Fibroblast of skin of abdomen (primary cell): ENCODE results near the gene DNAH3.

ENCODE experiments used
- DNase-seq: peaks from one replicate; pipeline ENCODE4 v3.0.0-alpha.2; 2013

DNAH3 gene

DNA sequence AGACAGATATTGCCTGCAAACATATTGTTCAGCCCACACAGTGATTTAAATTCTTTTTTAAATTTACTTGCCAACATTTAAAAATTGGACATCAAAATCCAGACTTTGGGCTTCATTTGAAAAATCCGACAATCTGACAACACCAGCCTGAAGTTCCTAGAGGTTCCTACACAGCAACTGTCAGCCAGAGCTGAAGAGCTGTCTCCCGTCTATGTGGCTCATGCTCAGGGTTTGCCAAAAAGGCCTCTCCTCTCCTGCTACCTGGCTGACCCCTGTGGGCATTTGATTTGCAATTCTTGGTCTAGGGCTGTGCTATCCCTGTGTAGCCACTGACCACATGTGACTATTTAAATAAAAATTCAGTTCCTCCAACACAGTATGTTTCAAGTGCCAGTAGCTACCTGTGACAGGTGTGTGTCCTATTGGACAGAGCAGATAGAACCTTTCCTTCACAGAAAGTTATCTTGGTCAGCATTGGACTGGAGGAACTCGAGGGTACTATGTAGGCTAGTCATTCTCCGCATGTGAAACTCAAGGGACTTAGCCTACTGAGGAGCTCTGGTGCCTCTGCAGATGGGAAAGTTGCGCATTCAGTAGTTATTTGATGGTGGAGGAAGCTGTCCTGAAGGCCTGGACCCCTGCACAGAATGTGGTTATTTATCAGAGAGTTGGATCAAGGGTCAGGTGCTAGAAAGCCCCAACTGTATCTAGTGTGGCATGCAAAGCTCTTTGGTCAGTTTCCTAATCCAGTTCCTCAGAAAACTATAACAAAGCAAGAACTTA, 247.3 kb downstream of the DNAH3 start:
- DNase-seq: no peak

DNA sequence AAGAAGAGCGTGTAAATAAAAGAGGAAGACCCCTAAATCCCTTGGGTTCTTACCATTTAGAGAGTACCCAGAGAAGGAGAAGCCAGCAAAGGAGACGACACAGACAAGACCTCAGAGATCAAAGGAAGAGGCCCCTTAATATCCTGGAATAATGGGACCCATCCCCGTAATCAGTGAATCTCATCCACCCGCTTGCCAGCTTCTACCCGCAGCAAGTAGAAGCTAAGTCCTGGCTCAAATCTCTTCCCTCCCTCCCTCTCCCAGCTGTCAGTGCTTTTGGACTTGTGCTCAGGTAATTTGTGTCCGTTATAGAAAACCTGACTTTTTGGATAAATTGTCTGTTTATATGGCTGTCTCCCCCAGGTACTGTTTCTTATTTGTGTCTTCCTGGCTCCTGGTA, 248.2 kb downstream of the DNAH3 start:
- DNase-seq: no peak

DNA sequence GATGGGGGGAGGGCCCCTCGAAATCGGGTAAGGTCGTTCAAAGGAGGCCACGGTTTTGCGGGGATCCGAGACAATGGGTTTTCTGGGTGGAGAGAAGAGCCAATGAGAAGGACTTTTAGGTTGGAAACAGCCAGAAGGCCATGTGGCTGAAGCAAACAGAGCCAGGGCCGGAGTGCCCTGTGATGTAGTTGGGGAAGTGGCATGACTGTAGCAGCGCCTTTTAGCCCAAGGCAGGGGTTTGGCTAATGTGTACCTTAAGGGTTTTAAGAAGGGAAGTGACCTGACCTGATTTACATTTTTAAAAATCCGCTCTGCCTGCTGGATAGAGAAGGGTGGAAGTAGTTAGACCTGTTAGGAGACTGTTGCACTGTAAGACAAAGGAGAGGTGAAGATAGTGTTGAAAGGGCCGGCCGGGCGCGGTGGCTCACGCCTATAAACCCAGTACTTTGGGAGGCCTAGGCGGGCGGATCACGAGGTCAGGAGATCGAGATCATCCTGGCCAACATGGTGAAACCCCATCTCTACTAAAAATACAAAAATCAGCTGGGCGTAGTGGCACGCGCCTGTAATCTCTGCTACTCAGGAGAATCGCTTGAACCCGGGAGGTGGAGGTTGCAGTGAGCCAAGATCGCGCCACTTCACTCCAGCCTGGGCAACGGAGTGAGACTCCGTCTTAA, 249.1 kb downstream of the DNAH3 start:
- DNase-seq: peak; percentile 38

DNA sequence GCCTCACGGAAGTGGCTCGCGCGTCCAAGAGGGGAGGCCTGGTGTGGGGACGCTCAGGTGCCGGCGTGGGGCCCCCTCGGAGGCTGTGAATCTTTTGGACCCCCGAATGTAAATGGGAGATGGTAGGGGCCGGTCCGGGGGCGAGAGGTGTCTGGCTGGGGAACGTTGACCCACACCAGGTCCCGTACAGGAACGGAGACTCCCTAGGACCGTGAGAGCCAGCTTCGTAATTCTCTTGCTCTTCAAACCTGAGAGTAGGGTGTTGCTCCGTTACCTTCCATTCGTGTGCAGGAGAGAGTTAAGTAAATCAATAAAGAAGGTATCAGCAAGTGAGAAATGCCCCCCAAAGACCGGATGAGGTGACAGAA, 249.6 kb downstream of the DNAH3 start:
- DNase-seq: no peak

DNA sequence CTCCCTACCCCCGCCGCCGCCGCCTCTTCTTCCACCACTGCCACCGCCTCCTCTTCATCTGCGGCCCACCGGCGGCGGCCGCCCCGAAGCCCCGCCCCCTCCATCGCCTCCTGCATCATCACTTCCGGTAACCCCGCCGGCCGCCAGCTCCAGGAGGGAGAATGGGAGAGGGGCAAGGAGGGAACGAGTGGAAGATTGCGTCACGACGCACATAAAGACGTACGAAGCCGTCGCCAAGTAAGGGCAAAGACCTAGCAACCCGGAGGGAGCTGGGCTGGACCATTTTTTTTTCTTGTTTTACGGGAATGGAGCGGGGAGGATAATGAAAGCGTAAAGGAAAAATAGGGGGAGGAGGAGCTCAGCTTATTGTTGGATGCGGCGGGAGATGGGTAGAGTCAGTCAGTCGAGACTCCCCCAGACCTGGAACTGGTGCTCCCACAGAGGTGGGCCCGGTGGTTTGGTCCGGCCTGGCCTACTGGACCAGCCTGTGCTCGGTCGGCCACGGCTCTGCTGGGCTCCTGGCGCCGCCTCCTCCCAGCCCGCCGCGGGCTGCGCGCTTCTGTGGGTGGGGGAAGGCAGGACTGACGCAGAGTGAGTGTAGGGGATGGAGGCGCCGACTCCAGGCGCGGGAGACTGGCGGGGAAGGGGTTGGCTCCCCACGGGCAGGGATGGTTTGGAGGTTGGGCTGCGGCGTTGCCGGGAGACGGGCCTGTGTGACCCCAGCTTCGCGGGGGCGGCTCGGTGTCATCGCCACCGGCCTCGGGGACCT, 250.2 kb downstream of the DNAH3 start, which contains the start of the genes DCUN1D3 and LYRM1:
TSS of gene DCUN1D3 (minus strand) at position 60 of the 769 bp plus-strand sequence. CDS start 37,820 bp downstream, outside the sequence.
TSS of gene LYRM1 (plus strand) at position 473 of the 769 bp plus-strand sequence. CDS start 14,785 bp downstream, outside the sequence.
- peak; percentile 100 for DNase-seq

DNA sequence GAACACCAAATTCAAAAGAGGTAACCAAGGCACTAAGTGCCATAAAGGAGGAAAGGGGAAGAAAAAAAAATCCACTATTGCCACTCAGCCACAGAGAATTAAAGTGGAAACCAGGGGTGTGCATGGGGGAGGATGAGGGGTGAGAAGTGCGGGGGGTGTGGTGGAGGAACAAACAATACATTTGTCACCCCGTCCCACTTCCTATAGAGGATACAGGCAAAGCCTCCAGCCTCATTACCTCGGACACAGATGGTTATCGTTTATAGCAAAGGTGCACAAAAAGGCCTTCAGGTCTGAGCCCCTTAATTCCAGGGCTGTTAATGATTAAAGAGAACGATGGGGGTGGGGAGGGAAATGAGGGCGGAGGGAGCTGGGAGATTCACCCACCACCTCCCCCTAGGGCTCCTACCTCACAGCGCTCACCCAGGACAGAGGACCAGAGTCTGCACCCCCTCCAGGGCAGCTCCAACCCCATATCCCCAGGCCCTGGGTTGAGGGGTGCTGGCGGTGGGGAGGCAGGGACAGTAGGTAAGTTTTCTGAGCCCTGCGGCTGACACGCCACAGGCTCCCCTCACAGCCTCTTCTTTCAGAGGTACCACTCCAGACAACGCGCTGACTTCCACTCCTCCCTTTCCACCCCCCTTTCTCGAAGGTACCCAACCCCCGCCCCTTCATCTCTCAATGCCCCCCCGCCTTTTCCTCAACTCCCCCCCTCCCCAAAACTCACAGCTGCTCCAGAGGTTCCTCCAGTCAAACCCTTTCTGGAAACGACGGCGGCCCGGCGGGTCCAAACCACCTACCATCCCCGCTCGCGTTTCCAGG, 251.0 kb downstream of the DNAH3 start:
- DNase-seq: peak; percentile 27

DNA sequence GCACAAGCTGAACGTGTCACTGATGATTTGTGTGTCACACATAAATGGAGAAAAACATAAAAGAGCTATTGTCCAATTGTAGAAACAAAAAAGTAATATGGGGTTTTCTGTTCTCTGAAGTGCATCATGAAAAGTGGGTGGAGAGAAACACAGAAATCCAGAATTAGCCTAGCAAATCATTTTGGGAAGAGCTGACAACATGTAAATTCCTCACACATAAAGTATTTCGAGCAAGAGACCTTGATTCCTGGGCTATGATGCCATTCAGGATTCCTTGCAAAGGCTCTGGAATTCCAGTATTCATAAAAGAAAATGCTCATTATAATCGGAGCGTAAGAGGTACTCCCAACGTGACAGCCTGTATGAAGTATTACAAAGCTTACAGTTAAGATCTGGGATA, 251.6 kb downstream of the DNAH3 start:
- DNase-seq: peak; percentile 86

DNA sequence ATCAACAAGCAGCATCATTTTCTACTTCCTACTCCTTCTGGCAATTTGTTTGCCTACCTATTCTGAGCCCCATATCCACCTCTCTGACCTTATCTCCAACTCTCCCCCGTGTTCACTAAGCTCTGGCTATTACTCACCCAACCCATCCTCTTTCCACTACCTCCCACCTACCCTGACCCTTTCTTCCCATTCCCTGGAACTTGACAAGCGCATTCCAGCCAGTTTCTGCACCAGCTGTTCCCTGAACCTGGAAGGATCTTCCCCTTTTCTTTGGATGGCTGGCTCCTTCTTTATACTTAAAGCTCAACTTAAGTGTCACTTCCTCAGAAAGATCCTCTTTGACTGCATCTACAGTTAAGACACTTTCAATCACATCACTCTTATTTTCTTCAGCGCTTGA, 252.7 kb downstream of the DNAH3 start:
- no peak for DNase-seq

DNA sequence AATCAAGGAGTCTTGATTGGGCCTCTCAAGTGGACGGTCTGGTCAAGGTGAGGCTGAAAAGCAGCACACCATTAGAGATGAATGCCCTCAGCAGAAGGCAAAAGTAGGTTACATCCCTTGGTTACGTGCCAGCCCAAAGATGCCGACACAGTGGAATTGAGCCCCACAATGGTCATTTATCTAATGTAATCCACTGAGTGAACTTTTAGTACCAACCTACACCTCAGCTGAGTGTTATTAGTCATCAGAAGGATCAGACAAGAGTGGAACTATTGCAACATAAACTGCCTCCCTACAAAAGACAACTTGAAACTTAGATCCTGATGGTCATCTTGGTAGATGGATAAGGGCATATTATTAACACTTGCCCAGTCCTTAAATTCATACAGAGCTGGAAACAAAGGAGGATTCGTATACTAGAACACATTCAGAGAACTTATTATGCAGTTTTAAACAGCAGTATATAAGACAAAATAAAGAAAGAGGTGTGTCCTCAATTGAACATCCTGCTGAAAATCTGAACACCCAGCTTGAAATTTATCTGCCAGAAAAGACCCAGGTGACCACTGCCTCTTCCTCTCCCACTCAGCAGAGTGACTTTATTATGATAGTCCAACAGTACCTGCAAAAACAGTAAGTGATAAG, 253.3 kb downstream of the DNAH3 start:
- DNase-seq: peak; percentile 14

DNA sequence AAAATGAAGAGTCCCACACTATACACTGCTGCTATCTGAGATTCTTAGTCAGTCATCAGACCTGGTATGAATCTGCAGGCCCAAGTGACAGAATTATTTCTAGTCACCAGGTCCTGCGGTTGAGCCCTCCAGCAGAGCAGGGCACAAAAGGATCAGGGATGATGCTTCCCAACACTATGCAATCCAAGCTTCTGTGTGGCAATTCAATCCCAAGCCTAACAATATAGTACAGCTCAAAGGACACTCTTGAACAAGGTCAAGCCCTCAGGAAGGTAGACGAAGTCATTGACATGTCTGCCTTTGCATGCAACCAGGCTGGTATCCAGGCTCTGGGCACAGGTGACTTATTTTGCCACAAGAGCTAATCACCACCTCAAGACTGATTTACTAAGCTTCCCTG, 256.3 kb downstream of the DNAH3 start:
- DNase-seq: no peak

DNA sequence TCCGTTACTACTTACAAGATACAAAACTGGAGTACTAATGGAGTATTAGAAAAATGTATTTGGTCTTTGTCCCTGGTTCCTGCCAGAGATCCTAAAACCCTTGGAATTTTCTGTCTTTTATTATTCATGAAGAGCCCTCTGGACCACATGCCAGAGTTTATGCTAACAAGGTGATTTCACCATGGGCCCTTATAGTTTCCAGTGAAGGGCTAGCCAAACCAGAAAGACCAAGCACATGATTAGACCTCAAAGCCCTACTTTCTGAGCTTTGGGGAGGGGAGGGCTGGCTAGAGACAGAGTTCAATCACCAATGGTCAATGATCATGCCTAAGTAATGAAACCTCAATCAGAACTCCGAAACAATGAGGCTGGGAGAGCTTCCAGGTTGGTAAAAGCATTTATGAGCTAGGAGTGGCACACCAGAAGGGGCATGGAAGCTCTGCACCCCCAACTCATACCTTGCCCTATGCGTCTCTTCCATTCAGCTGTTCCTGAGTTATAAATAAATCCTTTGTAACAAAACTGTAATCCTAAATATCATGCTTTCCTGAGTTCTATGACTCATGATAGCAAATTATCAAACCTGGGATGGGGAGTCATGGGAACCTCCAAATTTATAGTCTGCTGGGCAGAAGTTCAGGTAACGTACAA, 260.9 kb downstream of the DNAH3 start:
- DNase-seq: no peak

DNA sequence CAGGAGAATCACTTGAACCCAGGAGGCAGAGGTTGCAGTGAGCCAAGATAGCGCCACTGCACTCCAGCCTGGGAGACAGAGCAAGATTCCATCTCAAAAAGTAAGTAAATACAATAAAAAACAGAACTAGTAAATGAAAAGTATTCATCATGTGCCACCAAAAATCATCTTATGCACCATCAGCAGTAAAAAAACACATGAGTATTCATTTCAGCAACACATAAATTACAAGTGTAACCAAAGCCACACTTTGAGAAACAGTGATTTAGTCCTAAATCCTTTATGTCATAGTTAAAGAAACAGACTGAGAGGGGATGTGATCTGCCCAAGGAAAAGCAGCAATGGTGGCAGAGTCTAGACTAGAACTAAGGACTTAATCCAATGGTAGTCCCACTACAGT, 263.4 kb downstream of the DNAH3 start:
- DNase-seq: no peak

DNA sequence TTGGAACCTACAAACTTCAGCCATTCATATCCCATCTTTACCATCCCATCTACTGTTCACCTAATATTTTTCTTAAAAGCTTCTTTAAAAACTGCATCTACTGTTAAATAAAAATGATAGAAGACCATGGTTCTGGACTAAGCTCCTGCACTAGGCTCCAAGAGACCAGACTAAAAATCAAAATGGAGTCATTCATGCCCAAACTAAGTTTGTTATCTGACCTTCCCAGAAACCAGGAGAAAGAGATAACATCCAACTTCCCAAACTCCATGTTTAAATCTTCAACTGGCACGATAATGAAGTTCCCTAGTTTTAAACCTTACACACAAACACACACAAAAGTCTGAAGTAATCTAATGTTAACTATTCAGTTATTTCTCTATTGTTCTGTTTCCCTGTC, 264.3 kb downstream of the DNAH3 start:
- DNase-seq: no peak

DNA sequence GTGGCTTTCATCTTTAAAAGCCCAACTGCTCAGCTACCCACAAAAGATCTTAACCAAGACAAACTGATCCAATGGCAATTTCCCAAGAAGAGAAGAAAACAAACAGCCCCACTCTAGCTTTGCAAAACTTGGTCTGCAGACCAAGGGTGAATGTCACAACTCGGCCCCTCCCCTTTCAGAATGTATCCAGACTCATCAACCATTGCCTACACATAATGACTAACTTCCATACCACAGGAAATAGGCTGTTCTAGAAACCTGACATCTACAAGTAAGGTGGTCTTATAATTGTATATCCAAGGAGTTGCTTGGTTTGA, 266.4 kb downstream of the DNAH3 start:
- DNase-seq: peak; percentile 74

DNA sequence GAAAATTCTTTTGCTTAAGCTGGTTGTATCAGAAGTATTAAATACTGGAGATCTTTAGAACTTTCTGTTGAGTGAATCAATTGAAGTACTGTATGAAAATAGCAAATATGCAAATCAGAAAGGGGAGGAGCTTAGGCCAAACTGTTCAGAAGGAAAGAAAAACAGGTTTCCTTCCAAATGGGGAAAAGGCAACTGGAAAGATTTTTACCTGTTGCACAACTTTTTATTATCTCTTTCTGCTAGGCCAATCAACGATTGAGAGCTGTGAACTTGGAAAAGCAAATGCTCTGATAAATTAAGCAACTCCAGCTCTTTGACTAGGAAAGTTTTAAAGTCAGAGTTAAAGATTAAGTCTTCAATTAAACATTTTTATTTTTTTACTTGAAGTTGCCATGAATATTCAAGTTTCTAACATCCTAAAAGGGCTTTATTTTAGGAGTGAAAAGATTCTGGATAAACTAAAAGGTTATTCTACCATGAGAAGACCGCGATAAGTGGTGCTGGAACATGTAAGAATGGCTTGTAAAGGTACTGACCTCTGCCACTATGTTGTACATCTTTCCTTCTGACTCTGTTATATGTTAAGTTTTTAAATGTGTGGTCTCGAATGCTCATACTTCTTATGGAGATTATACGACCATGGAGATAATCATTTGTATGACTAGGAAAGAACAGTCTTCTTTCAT, 266.9 kb downstream of the DNAH3 start:
- DNase-seq: no peak
